ENCODE results near the gene LAMA2. TPM values are rescaled to one million over a fixed set of nuclear protein-coding genes. Genes with fewer than 3 reads are reported as not detected.

Gene LAMA2
- total RNA-seq, 1 experiment from 2014 or later, result 8.2 TPM

GRCh38 chr6:129215246-129215645 is 332.3 kb downstream of the LAMA2 start:
- Histone ChIP-seq H3K9me3 (ENCODE audit: control insufficient read depth in 1 of 2, insufficient read depth in 1 of 2, low read depth in 1 of 2, low read length in 2 of 2) (no peaks in the 10 kb centered on the region), H2AFZ (ENCODE audit: low read depth, low read length, poor library complexity, severe bottlenecking) (peak overlapping the region; percentile 20), H3K79me2 (ENCODE audit: insufficient read depth, low read length) (no peaks in the 10 kb centered on the region), H3K4me3 (replicated peaks in 1 of 2; ENCODE audit: low read depth in 1 of 2, low read length in 2 of 2) (no peak overlapping the region), H3K36me3 (ENCODE audit: control insufficient read depth in 1 of 2, insufficient read depth in 2 of 2, low read length in 2 of 2) (no peaks in the 10 kb centered on the region), H3K27me3 (ENCODE audit: insufficient read depth, low read length) (no peaks in the 10 kb centered on the region), H3K4me2 (ENCODE audit: low read length) (no peak overlapping the region), H3K4me1 (ENCODE audit: control insufficient read depth in 1 of 2, insufficient read depth in 2 of 2, low read length in 2 of 2) (no peaks in the 10 kb centered on the region), H3K9ac (ENCODE audit: low read length) (no peak overlapping the region), H3K27ac (ENCODE audit: low read depth, low read length) (no peak overlapping the region), H3K9me2 (ENCODE audit: insufficient read depth) (no peaks in the 10 kb centered on the region), H4K20me1 (ENCODE audit: insufficient read depth) (no peaks in the 10 kb centered on the region)
- BruUV-seq (replicated peaks), result no TSS peak
- ChIA-PET POLR2A (no interaction called here), CTCF (no interaction called here), RAD21 (ENCODE audit: low non-redundant PET in 1 of 2, low total read pairs in 2 of 2, uncharacterized antibody in 2 of 2, unreplicated experiment in 2 of 2) (no interaction called here)
- no peak for ATAC-seq
- no peak for DNase-seq (ENCODE audit: low read depth, low spot score)
- no peak for TF ChIP-seq CBX3 (IDR thresholded peaks at IDR 0.05; ENCODE audit: low read depth)
- TF ChIP-seq FOSL1 (IDR thresholded peaks at IDR 0.05; ENCODE audit: low read depth), result no peak
- no peak for TF ChIP-seq SIN3A (IDR thresholded peaks at IDR 0.05; ENCODE audit: low read depth)
- TF ChIP-seq ZBTB33 (IDR thresholded peaks at IDR 0.05; ENCODE audit: extremely low read depth, insufficient replicate concordance, low read length), result no peak
- TF ChIP-seq ELF1 (IDR thresholded peaks at IDR 0.05; ENCODE audit: borderline replicate concordance, low read depth), result no peak
- no peak for TF ChIP-seq SP1 (IDR thresholded peaks at IDR 0.05; ENCODE audit: low read depth)
- no peak for TF ChIP-seq CEBPB (IDR thresholded peaks at IDR 0.05; ENCODE audit: low read depth)
- TF ChIP-seq POLR2A (IDR thresholded peaks at IDR 0.05; ENCODE audit: borderline replicate concordance, extremely low read depth, insufficient read depth, insufficient read length), result no peak
- no peak for TF ChIP-seq JUND (IDR thresholded peaks at IDR 0.05)
- TF ChIP-seq ZFX (IDR thresholded peaks at IDR 0.05), result no peak
- TF ChIP-seq ATF3 (IDR thresholded peaks at IDR 0.05), result no peak
- no peak for TF ChIP-seq EZH2phosphoT487 (IDR thresholded peaks at IDR 0.05; ENCODE audit: borderline replicate concordance)
- intact Hi-C loops (cut with micrococcal nuclease), result no loop called here
